Measurements from ENCODE around the gene RNF212B. TPM values are rescaled to one million over a fixed set of nuclear protein-coding genes. Genes with fewer than 3 reads are reported as not detected.
A peak's percentile ranks its signal among the peaks of the same experiment; 100 is the strongest.

Gene RNF212B
- total RNA-seq, 2 experiments from 2014 or later: not detected

DNA sequence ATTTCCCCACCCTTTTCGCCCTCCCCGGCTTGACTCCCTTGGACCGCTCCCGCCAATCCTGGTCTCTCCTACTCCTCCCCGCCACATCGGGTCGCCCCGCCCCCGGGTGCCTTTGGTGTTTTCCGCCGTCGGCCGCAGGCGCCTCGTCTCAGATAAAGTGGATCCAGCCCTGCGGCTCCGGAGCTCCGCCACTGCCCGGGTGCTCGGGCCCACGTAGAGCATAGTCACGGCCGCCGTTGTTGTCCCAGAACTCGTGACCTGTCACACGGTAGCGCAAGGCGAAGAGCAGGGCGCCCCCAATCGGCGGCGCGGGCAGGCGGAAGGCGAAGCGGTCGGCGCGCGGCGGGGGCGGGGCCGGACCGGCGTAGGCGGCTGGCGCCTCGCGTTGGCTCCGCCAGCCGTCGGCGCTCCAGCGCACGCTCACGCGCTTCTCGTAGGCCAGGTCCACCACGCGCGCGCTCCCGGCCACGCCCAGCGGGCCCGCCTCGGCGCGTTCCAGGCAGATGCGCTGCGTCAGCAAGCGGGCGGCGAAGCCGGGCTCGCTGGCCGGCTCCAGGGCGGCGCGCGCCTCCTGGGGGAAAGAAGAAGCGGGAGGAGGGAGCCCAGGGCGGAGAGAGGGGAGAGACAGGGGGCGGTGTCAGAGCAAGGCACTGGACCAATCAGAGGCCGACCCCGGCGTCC lies 63.7 kb downstream of the RNF212B start:
- Mint-ChIP-seq H3K27me3 (peaks cover 11% of the 10 kb centered on the region), H3K4me1 (peaks cover 31% of the 10 kb centered on the region), H3K4me3 (peak overlapping the region; percentile 94), H3K9me3 (no peaks in the 10 kb centered on the region), H3K27ac (peak overlapping the region; percentile 98), H3K36me3 (ENCODE audit: low read depth) (peaks cover 18% of the 10 kb centered on the region)
- peak; percentile 96 for DNase-seq
- ChIA-PET CTCF (interaction anchor here (0.5 to 6.6 kb wide), 13 partner anchors 8 to 870 kb away, joined by 3 to 59 read pairs (median 3); partner anchors contain the start of genes HOMEZ and PABPN1), POLR2A (interaction anchor here (0.6 to 1.1 kb wide), 4 partner anchors 15 to 1002 kb away, joined by 3 to 6 read pairs (median 4); partner anchors contain the start of gene PABPN1)

DNA sequence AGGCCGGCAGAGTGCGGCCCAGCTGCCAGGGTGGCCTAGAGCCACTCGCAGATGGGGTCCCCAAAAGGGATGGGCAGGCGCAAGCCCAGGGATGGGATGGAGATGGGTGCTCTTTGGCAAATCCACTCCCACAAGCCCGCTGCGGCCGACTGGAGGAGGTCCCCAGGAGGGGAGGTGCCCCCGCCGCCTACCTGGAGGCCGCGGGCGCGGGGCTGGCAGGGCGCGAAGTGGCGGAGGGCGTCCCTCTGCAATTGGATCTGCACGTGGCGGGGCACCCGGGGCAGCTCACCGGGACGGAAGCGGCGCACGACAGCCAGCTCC lies 64.2 kb downstream of the RNF212B start:
- Mint-ChIP-seq H3K4me3 (peak overlapping the region; percentile 94), H3K9me3 (no peaks in the 10 kb centered on the region), H3K27me3 (peaks cover 11% of the 10 kb centered on the region), H3K4me1 (peaks cover 31% of the 10 kb centered on the region), H3K36me3 (ENCODE audit: low read depth) (peaks cover 14% of the 10 kb centered on the region), H3K27ac (peak overlapping the region; percentile 98)
- POLR2A ChIA-PET: interaction anchor here (0.6 to 0.8 kb wide), 3 partner anchors 15 to 1001 kb away, joined by 3 to 4 read pairs (median 3); no protein-coding TSS in a partner anchor
- CTCF ChIA-PET: interaction anchor here (0.5 to 6.6 kb wide), 8 partner anchors 9 to 869 kb away, joined by 3 to 59 read pairs (median 4); partner anchors contain the start of genes HOMEZ and PABPN1
- DNase-seq: no peak

DNA sequence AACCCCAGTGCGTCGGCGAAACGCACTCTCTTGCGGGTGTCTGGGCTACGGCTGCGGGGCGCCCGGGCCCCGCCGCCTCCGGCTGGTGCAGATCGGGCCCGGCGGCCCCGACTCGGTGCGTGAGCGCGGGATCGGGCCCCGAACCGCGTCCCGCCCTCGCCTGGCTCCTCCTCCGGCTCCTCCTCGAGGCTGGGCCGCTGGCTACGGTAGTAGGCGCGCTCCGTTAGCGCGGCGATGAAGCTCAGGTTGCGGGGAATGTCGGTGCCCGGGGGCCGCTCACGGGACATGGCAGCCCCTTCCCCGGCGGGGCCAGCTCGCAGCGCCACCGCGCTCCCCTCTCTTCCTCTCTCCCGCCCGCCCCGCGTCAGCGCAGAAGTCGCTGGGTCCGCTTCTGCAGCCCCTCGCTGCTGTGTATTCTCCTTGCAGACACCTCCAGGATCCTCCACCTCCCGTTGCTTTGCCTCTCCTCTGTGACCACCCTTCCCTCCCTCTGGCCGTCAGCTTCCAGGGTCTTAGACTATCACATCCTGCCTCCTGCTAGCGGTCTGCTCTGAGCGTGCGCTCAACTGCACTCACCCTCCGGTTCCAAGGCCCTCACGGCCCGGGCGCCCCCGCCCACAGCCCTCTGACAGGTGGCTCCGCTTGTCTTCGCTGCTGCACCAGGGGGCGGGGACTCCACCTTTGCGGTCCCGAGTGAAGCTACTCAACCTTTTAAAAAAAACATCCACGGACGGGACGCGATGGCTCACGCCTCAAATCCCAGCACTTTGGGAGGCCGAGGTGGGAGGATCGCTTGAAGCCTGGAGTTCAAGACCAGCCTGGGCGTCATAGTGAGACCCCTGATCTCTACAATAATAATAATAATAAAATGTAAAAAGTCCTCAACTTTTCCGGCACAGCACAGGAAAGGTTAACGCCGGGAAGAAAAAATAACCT lies 64.8 kb downstream of the RNF212B start, which contains the start of gene PPP1R3E:
Gene PPP1R3E (minus strand): TSS at position 570 of the 936 bp plus-strand sequence. CDS start 283 bp downstream, at position 287.
- peak; percentile 90 for DNase-seq
- Mint-ChIP-seq H3K36me3 (ENCODE audit: low read depth) (peaks cover 9% of the 10 kb centered on the region), H3K27ac (peak within 1 kb of the TSS; percentile 99), H3K4me3 (peak within 1 kb of the TSS; percentile 94), H3K27me3 (peaks cover 17% of the 10 kb centered on the region), H3K4me1 (peaks cover 36% of the 10 kb centered on the region), H3K9me3 (no peaks in the 10 kb centered on the region)
- ChIA-PET CTCF (interaction anchor here (0.5 to 6.6 kb wide), 9 partner anchors 8 to 189 kb away, joined by 3 to 59 read pairs (median 4); partner anchors contain the start of genes HOMEZ and PABPN1), POLR2A (interaction anchor here (0.6 to 1.0 kb wide), 4 partner anchors 9 to 1001 kb away, joined by 3 to 8 read pairs (median 4); no protein-coding TSS in a partner anchor)

DNA sequence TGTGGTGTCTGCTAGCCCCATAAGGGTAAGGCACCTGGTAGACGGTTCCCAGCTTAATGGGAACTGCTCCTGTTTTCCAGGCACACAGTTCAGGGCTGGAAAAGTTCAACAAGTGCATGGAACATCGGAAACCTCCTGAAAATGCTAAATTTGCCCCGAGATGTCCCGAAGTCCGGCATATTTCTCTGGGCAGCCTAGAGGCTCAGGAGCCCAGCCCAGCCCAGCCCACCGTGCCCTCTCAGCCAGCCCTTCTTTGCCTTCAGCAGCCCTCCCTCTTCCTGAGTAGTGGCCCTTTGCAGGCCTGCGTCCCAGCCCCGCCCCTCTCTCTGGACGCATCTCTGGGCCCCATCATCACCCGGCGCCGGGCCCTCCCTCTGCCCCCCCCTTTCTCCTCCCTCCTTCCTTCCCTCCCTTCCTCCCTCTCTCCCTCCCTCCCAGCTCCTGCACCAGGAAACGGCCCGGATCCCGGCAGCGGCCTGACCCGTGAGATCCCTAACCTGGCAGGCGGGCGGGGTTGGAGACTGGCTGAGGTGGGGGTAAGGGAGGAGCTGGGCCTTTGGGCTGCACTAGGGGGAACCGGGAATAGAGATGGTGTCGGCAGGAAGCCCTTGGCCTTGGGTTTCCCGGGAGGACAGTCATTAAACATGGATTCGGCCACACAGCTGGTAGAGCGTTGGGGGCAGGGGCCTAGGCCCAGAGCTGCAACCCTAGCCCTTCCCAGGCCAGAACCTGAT lies 68.8 kb downstream of the RNF212B start, which contains the start of gene BCL2L2:
Gene BCL2L2 (plus strand): TSS at position 422 of the 734 bp plus-strand sequence. CDS start 935 bp downstream, outside the sequence.
- Mint-ChIP-seq H3K36me3 (ENCODE audit: low read depth) (no peaks in the 10 kb centered on the region), H3K27me3 (peaks cover 18% of the 10 kb centered on the region), H3K4me1 (peaks cover 24% of the 10 kb centered on the region), H3K4me3 (peak within 1 kb of the TSS; percentile 40), H3K9me3 (no peaks in the 10 kb centered on the region), H3K27ac (peak within 1 kb of the TSS; percentile 60)
- ChIA-PET POLR2A (interaction anchor here (0.7 to 1.4 kb wide), 2 partner anchors 14 to 15 kb away, joined by 3 to 5 read pairs; partner anchors contain the start of gene PABPN1), CTCF (interaction anchor here (1.0 to 6.6 kb wide), 4 partner anchors 12 to 26 kb away, joined by 3 to 59 read pairs (median 4); partner anchors contain the start of genes HOMEZ and PABPN1)
- DNase-seq: peak; percentile 16

DNA sequence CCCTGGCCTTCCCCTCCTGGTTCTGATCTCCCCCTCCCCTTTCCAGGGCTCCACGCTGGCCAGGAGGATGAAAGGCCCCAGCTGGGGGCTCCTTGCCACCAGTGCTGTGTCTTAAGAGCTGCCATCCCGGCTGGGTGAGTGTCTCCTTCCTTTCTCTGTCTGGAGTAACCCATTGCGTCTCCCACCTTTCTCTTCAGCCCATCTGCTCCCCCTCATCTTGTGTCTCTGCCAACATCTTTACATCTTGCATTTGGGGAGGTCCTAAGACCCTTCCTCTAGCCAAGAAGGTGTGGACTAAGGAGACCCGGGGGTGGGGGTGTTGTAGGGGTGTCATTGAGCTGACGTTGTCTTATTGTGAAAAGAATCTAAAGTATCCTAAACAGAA lies 69.4 kb downstream of the RNF212B start:
- POLR2A ChIA-PET: interaction anchor here (1.0 to 1.4 kb wide), 2 partner anchors 14 to 15 kb away, joined by 5 read pairs; partner anchors contain the start of gene PABPN1
- Mint-ChIP-seq H3K4me1 (peaks cover 24% of the 10 kb centered on the region), H3K27ac (no peak overlapping the region), H3K9me3 (no peaks in the 10 kb centered on the region), H3K36me3 (ENCODE audit: low read depth) (no peaks in the 10 kb centered on the region), H3K4me3 (peak overlapping the region; percentile 40), H3K27me3 (peaks cover 18% of the 10 kb centered on the region)
- DNase-seq: no peak
- CTCF ChIA-PET: interaction anchor here (1.0 to 2.1 kb wide), 4 partner anchors 11 to 27 kb away, joined by 3 to 5 read pairs (median 4); partner anchors contain the start of genes HOMEZ and PABPN1

DNA sequence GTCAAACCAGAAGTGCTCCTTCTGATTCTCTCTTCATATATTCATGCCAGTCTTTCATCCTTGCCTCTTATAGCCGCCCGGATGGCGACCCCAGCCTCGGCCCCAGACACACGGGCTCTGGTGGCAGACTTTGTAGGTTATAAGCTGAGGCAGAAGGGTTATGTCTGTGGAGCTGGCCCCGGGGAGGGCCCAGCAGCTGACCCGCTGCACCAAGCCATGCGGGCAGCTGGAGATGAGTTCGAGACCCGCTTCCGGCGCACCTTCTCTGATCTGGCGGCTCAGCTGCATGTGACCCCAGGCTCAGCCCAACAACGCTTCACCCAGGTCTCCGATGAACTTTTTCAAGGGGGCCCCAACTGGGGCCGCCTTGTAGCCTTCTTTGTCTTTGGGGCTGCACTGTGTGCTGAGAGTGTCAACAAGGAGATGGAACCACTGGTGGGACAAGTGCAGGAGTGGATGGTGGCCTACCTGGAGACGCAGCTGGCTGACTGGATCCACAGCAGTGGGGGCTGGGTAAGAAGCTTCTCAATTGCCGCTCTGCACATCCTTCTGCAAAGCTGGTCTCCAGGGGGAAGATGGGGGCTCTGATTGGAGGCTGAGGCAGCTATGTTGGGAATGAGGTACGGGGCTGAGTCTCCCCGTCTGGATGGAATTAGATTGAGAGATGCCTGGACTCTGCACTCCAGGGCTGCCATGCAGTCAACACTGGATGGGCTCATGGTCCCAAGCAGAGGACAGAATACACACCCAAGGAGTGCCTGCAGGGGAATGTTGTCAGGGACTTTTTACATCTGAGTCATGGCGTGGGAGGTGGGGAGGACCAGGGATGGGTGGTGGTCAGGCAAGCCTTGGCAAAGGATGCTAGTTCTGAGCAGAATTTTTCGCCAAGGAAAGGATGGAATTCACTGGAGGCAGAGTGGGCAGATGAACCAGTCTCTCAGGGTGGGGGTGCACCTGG lies 70.2 kb downstream of the RNF212B start:
- ChIA-PET CTCF (interaction anchor here (0.7 to 1.3 kb wide), 5 partner anchors 10 to 105 kb away, joined by 3 to 6 read pairs (median 3); partner anchors contain the start of gene PABPN1), POLR2A (interaction anchor here (0.6 to 1.4 kb wide), 3 partner anchors 8 to 14 kb away, joined by 3 to 5 read pairs (median 5); partner anchors contain the start of gene PABPN1)
- Mint-ChIP-seq H3K4me3 (no peak overlapping the region), H3K27me3 (peaks cover 18% of the 10 kb centered on the region), H3K36me3 (ENCODE audit: low read depth) (no peaks in the 10 kb centered on the region), H3K4me1 (peaks cover 20% of the 10 kb centered on the region), H3K9me3 (no peaks in the 10 kb centered on the region), H3K27ac (no peak overlapping the region)
- DNase-seq: no peak

DNA sequence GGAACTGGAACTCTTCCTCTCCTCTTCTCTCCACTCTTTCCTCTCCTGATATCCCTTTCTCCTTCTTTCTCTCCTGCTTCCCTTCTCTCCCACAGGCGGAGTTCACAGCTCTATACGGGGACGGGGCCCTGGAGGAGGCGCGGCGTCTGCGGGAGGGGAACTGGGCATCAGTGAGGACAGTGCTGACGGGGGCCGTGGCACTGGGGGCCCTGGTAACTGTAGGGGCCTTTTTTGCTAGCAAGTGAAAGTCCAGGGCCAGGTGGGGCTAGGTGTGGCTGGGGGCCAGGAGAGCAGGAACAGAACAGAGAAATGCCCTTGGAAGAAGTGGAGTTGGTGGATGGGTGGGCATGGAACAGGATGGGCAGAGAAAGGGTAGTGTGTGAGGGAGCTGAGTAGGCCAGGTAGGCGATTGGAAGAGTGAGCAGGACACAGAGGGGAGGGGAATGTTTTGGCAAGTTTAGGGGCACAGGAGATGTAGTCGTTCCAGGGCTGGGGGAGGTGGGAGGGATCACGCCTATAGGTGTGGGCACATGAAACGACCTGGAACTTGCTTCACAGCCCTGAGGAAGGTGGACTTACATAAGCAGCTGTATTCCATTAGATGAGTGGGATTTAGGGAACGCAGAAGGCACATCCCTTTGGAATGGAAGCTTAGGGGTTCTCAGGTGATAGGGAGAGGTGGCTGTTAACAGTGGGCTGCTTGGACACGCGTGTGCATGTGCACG lies 71.1 kb downstream of the RNF212B start:
- CTCF ChIA-PET: interaction anchor here (1.1 kb wide), 1 partner anchor 12 kb away, joined by 6 read pairs; no protein-coding TSS in a partner anchor
- POLR2A ChIA-PET: interaction anchor here (0.6 kb wide), 1 partner anchor 8 kb away, joined by 3 read pairs; no protein-coding TSS in a partner anchor
- H3K4me3 Mint-ChIP-seq: no peak overlapping the region
- H3K27ac Mint-ChIP-seq: peak overlapping the region; percentile 38
- peaks cover 17% of the 10 kb centered on the region for H3K27me3 Mint-ChIP-seq
- H3K4me1 Mint-ChIP-seq: peaks cover 13% of the 10 kb centered on the region
- no peaks in the 10 kb centered on the region for H3K36me3 Mint-ChIP-seq (ENCODE audit: low read depth)
- no peaks in the 10 kb centered on the region for H3K9me3 Mint-ChIP-seq
- no peak for DNase-seq

DNA sequence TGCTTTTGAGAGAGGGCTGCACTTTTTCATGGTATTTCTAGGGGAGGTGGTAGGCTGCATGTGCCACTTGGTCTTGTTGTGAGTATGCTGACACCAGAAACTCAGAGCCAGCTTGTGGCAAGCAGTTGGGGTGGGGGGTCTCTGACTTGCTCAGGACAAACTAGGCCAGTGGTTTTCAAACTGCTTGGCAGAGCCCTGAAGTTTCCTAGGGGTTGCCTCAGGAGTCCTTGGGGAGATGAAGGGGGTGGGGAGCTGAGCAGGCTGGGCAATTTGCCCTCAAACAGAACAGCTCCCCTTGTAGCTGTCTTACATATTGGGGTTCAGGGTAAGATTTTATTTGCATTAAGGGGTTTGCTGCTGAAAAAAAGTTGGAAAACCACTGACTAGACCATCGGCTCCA lies 72.8 kb downstream of the RNF212B start:
- H3K9me3 Mint-ChIP-seq: no peaks in the 10 kb centered on the region
- H3K36me3 Mint-ChIP-seq (ENCODE audit: low read depth): no peaks in the 10 kb centered on the region
- H3K27me3 Mint-ChIP-seq: peaks cover 11% of the 10 kb centered on the region
- no peak overlapping the region for H3K27ac Mint-ChIP-seq
- H3K4me1 Mint-ChIP-seq: peaks cover 13% of the 10 kb centered on the region
- ChIA-PET CTCF (interaction anchor here (1.0 to 2.0 kb wide), 4 partner anchors 9 to 12 kb away, joined by 3 to 8 read pairs (median 4); partner anchors contain the start of genes PABPN1 and PPP1R3E), POLR2A (interaction anchor here (0.6 to 0.7 kb wide), 2 partner anchors 10 to 614 kb away, joined by 3 read pairs; no protein-coding TSS in a partner anchor)
- DNase-seq: no peak
- no peak overlapping the region for H3K4me3 Mint-ChIP-seq

DNA sequence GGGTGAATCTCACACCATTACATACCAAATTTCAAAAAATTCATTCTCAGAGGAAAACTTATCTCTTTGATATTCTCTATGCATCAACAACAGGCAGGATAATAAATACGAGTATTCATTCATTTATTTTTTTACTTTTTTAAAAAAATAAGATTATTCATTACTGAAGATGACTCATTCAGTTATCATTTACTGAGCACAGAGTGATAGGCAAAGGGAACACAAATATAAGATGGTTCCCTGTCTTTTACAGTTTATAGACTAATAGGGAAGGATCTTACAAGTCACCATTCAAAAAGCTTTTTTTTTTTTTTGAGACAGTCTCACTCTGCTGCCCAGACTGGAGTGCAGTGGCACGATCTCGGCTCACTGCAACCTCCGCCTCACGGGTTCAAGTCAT lies 78.6 kb downstream of the RNF212B start:
- ChIA-PET CTCF (interaction anchor here (0.6 to 1.5 kb wide), 2 partner anchors 14 to 232 kb away, joined by 3 to 4 read pairs; partner anchors contain the start of gene PPP1R3E), POLR2A (interaction anchor here (0.7 kb wide), 1 partner anchor 8 kb away, joined by 3 read pairs; no protein-coding TSS in a partner anchor)

More for the DNA sequence above, 78.6 kb downstream of the RNF212B start:
- DNase-seq: no peak
- Mint-ChIP-seq H3K4me3 (no peak overlapping the region), H3K4me1 (peaks cover 13% of the 10 kb centered on the region), H3K27ac (no peak overlapping the region), H3K36me3 (ENCODE audit: low read depth) (peaks cover 8% of the 10 kb centered on the region), H3K9me3 (peaks cover 4% of the 10 kb centered on the region), H3K27me3 (no peaks in the 10 kb centered on the region)

Measured in activated CD4-positive, alpha-beta T cell treated with anti-CD3 and anti-CD28 coated beads, Interleukin-2, amount 10 ng/mL, durations not matched to agents 7 days and 5 days (primary cell).